ENCODE results near the gene TPCN1. TPM values are rescaled to one million over a fixed set of nuclear protein-coding genes. Genes with fewer than 3 reads are reported as not detected.

Gene TPCN1
- total RNA-seq, 1 experiment from 2014 or later: 29.7 TPM

- ChIA-PET CTCF (no interaction called here), RAD21 (ENCODE audit: low non-redundant PET in 1 of 2, low total read pairs in 2 of 2, uncharacterized antibody in 2 of 2, unreplicated experiment in 2 of 2) (no interaction called here), POLR2A (no interaction called here)
- no peaks in the 10 kb centered on the region for H3K27me3 ChIP-seq (ENCODE audit: insufficient read depth, low read length)
- H3K36me3 ChIP-seq (ENCODE audit: control insufficient read depth in 1 of 2, insufficient read depth in 2 of 2, low read length in 2 of 2): no peaks in the 10 kb centered on the region; a peak in 1 of 4 replicates
- no peaks in the 10 kb centered on the region for H3K79me2 ChIP-seq (ENCODE audit: insufficient read depth, low read length)
- H3K9me2 ChIP-seq (ENCODE audit: insufficient read depth): no peaks in the 10 kb centered on the region
- no peaks in the 10 kb centered on the region for H3K4me1 ChIP-seq (ENCODE audit: control insufficient read depth in 1 of 2, insufficient read depth in 2 of 2, low read length in 2 of 2)
- no TSS peak for BruUV-seq (replicated peaks)
- no peak overlapping the region for H3K4me3 ChIP-seq (replicated peaks in 1 of 2; ENCODE audit: low read depth in 1 of 2, low read length in 2 of 2)
- no peak overlapping the region for H3K9ac ChIP-seq (ENCODE audit: low read length)
- no peak overlapping the region for H3K4me2 ChIP-seq (ENCODE audit: low read length)
- no peak for TF ChIP-seq SRF (IDR thresholded peaks at IDR 0.05; ENCODE audit: low read depth)
- no peak for TF ChIP-seq EZH2 (IDR thresholded peaks at IDR 0.05)
- no peak for TF ChIP-seq ZBTB33 (IDR thresholded peaks at IDR 0.05; ENCODE audit: extremely low read depth, insufficient replicate concordance, low read length)
- TF ChIP-seq POLR2A (IDR thresholded peaks at IDR 0.05; ENCODE audit: borderline replicate concordance, extremely low read depth, insufficient read depth, insufficient read length): no peak
- DNase-seq (ENCODE audit: low read depth, low spot score) (no peak), ATAC-seq (no peak)
- H3K9me3 ChIP-seq (ENCODE audit: control insufficient read depth in 1 of 2, insufficient read depth in 1 of 2, low read depth in 1 of 2, low read length in 2 of 2): no peaks in the 10 kb centered on the region
- intact Hi-C loops (cut with micrococcal nuclease): no loop called here
- H2AFZ ChIP-seq (ENCODE audit: low read depth, low read length, poor library complexity, severe bottlenecking): no peak overlapping the region
- H4K20me1 ChIP-seq (ENCODE audit: insufficient read depth): no peaks in the 10 kb centered on the region
- no peak overlapping the region for H3K27ac ChIP-seq (ENCODE audit: low read depth, low read length)
These were observed 64.7 kb downstream of the TPCN1 start for GRCh38 chr12:113285679-113286610.

GRCh38 chr12:113286712-113287111, 65.4 kb downstream of the TPCN1 start:
- CTCF ChIA-PET: no interaction called here

More at GRCh38 chr12:113286712-113287111, 65.4 kb downstream of the TPCN1 start:
- ATAC-seq (no peak), DNase-seq (ENCODE audit: low read depth, low spot score) (no peak)
- no peak for TF ChIP-seq SRF (IDR thresholded peaks at IDR 0.05; ENCODE audit: low read depth)
- no peak for TF ChIP-seq CBX3 (IDR thresholded peaks at IDR 0.05; ENCODE audit: low read depth)
- TF ChIP-seq ZBTB33 (IDR thresholded peaks at IDR 0.05; ENCODE audit: extremely low read depth, insufficient replicate concordance, low read length): no peak
- no peak for TF ChIP-seq EZH2phosphoT487 (IDR thresholded peaks at IDR 0.05; ENCODE audit: borderline replicate concordance)
- no peak overlapping the region for H3K9ac ChIP-seq (ENCODE audit: low read length)
- no peaks in the 10 kb centered on the region for H3K4me1 ChIP-seq (ENCODE audit: control insufficient read depth in 1 of 2, insufficient read depth in 2 of 2, low read length in 2 of 2)
- H2AFZ ChIP-seq (ENCODE audit: low read depth, low read length, poor library complexity, severe bottlenecking): no peak overlapping the region
- H3K9me3 ChIP-seq (ENCODE audit: control insufficient read depth in 1 of 2, insufficient read depth in 1 of 2, low read depth in 1 of 2, low read length in 2 of 2): no peaks in the 10 kb centered on the region
- no peak overlapping the region for H3K27ac ChIP-seq (ENCODE audit: low read depth, low read length)
- no peaks in the 10 kb centered on the region for H3K9me2 ChIP-seq (ENCODE audit: insufficient read depth)
- RAD21 ChIA-PET (ENCODE audit: low non-redundant PET in 1 of 2, low total read pairs in 2 of 2, uncharacterized antibody in 2 of 2, unreplicated experiment in 2 of 2): no interaction called here
- H3K36me3 ChIP-seq (ENCODE audit: control insufficient read depth in 1 of 2, insufficient read depth in 2 of 2, low read length in 2 of 2): no peaks in the 10 kb centered on the region
- intact Hi-C loops (cut with micrococcal nuclease): no loop called here
- no peaks in the 10 kb centered on the region for H4K20me1 ChIP-seq (ENCODE audit: insufficient read depth)
- no TSS peak for BruUV-seq (replicated peaks)
- no peak overlapping the region for H3K4me3 ChIP-seq (replicated peaks in 1 of 2; ENCODE audit: low read depth in 1 of 2, low read length in 2 of 2)
- POLR2A ChIA-PET: no interaction called here
- H3K27me3 ChIP-seq (ENCODE audit: insufficient read depth, low read length): no peaks in the 10 kb centered on the region
- no peaks in the 10 kb centered on the region for H3K79me2 ChIP-seq (ENCODE audit: insufficient read depth, low read length)
- H3K4me2 ChIP-seq (ENCODE audit: low read length): no peak overlapping the region

Data from HCT116 (cell line).